Measurements from ENCODE around the gene CIAO1.
"Not testable (repeated sequence)": the region's sequence is repeated elsewhere in the genome, so short reads cannot be mapped to it uniquely, and the experiment has no call there.

Gene CIAO1

GRCh38 chr2:96257744-96258143, 8.3 kb upstream of the CIAO1 start:
- DNase-seq (ENCODE audit: low spot score in 2 of 2); H3K9me3 ChIP-seq; in situ Hi-C loops (cut with MboI; ENCODE audit: low sequenced_read_pairs); H3K4me3 ChIP-seq; H3K27me3 ChIP-seq (ENCODE audit: low read depth); H3K4me1 ChIP-seq: not testable (repeated sequence)
- peaks cover 30% of the 10 kb centered on the region for H3K36me3 ChIP-seq (replicated peaks)

- Histone ChIP-seq H3K36me3 (replicated peaks) (peaks cover 26% of the 10 kb centered on the region), H3K9me3 (no peaks in the 10 kb centered on the region), H3K27me3 (ENCODE audit: low read depth) (no peaks in the 10 kb centered on the region), H3K4me1 (peaks cover 3% of the 10 kb centered on the region), H3K4me3 (no peak overlapping the region)
- no peak for DNase-seq (ENCODE audit: low spot score in 2 of 2)
- in situ Hi-C loops (cut with MboI; ENCODE audit: low sequenced_read_pairs), result no loop called here
Observed at GRCh38 chr2:96258166-96259022, 7.6 kb upstream of the CIAO1 start.

GRCh38 chr2:96259497-96259921, 6.5 kb upstream of the CIAO1 start:
- no peak overlapping the region for H3K4me3 ChIP-seq

GRCh38 chr2:96260387-96261260, 5.4 kb upstream of the CIAO1 start:
- H3K4me3 ChIP-seq, result no peak overlapping the region
- H3K4me1 ChIP-seq, result peaks cover 12% of the 10 kb centered on the region
- no peaks in the 10 kb centered on the region for H3K27me3 ChIP-seq (ENCODE audit: low read depth)
- DNase-seq (ENCODE audit: low spot score in 2 of 2), result peak; percentile 15 to 58
- H3K9me3 ChIP-seq, result no peaks in the 10 kb centered on the region
- H3K36me3 ChIP-seq (replicated peaks), result peaks cover 25% of the 10 kb centered on the region
- in situ Hi-C loops (cut with MboI; ENCODE audit: low sequenced_read_pairs), result loop anchor here (5.0 kb wide), 1 partner anchor 58 kb away; no protein-coding TSS in a partner anchor

More at GRCh38 chr2:96259497-96259921, 6.5 kb upstream of the CIAO1 start:
- in situ Hi-C loops (cut with MboI; ENCODE audit: low sequenced_read_pairs), result no loop called here
- Histone ChIP-seq H3K36me3 (replicated peaks) (peaks cover 31% of the 10 kb centered on the region), H3K27me3 (ENCODE audit: low read depth) (no peaks in the 10 kb centered on the region), H3K9me3 (no peaks in the 10 kb centered on the region), H3K4me1 (peaks cover 9% of the 10 kb centered on the region)
- DNase-seq (ENCODE audit: low spot score in 2 of 2), result no peak

- H3K4me1 ChIP-seq, result peaks cover 12% of the 10 kb centered on the region
- H3K4me3 ChIP-seq, result no peak overlapping the region
- no peaks in the 10 kb centered on the region for H3K27me3 ChIP-seq (ENCODE audit: low read depth)
- in situ Hi-C loops (cut with MboI; ENCODE audit: low sequenced_read_pairs), result loop anchor here (5.0 kb wide), 1 partner anchor 59 kb away; no protein-coding TSS in a partner anchor
- DNase-seq (ENCODE audit: low spot score in 2 of 2), result no peak
- H3K36me3 ChIP-seq (replicated peaks), result peaks cover 22% of the 10 kb centered on the region
- H3K9me3 ChIP-seq, result no peaks in the 10 kb centered on the region
Observed at GRCh38 chr2:96261328-96262003, 4.6 kb upstream of the CIAO1 start.

GRCh38 chr2:96262306-96262705, 3.7 kb upstream of the CIAO1 start:
- H3K36me3 ChIP-seq (replicated peaks), result peaks cover 24% of the 10 kb centered on the region
- H3K9me3 ChIP-seq, result no peaks in the 10 kb centered on the region
- H3K4me1 ChIP-seq, result peaks cover 12% of the 10 kb centered on the region
- DNase-seq (ENCODE audit: low spot score in 2 of 2), result no peak
- in situ Hi-C loops (cut with MboI; ENCODE audit: low sequenced_read_pairs), result loop anchor here (5.0 kb wide), 1 partner anchor 60 kb away; no protein-coding TSS in a partner anchor
- H3K4me3 ChIP-seq, result no peak overlapping the region
- H3K27me3 ChIP-seq (ENCODE audit: low read depth), result no peaks in the 10 kb centered on the region

- Histone ChIP-seq H3K4me3 (peak overlapping the region; percentile 96; the same call in 1 of the 2 replicates), H3K36me3 (replicated peaks) (peaks cover 42% of the 10 kb centered on the region), H3K9me3 (no peaks in the 10 kb centered on the region), H3K27me3 (ENCODE audit: low read depth) (no peaks in the 10 kb centered on the region), H3K4me1 (peaks cover 12% of the 10 kb centered on the region)
- no peak for DNase-seq (ENCODE audit: low spot score in 2 of 2)
- in situ Hi-C loops (cut with MboI; ENCODE audit: low sequenced_read_pairs), result loop anchor here (5.0 kb wide), 1 partner anchor 62 kb away; no protein-coding TSS in a partner anchor
Observed at GRCh38 chr2:96264086-96264485, 1.9 kb upstream of the CIAO1 start.

GRCh38 chr2:96264656-96265348, 1.2 kb upstream of the CIAO1 start:
- peak overlapping the region; percentile 96 for H3K4me3 ChIP-seq
- in situ Hi-C loops (cut with MboI; ENCODE audit: low sequenced_read_pairs), result loop anchor here (5.0 kb wide), 1 partner anchor 63 kb away; no protein-coding TSS in a partner anchor
- no peaks in the 10 kb centered on the region for H3K27me3 ChIP-seq (ENCODE audit: low read depth)
- peaks cover 45% of the 10 kb centered on the region for H3K36me3 ChIP-seq (replicated peaks)
- DNase-seq (ENCODE audit: low spot score in 2 of 2), result peak; percentile 53 to 62
- peaks cover 12% of the 10 kb centered on the region for H3K4me1 ChIP-seq
- no peaks in the 10 kb centered on the region for H3K9me3 ChIP-seq

GRCh38 chr2:96265349-96265839, 631 bp upstream of the CIAO1 start:
- no peaks in the 10 kb centered on the region for H3K27me3 ChIP-seq (ENCODE audit: low read depth)
- DNase-seq (ENCODE audit: low spot score in 2 of 2), result peak; percentile 4 to 71
- H3K36me3 ChIP-seq (replicated peaks), result peaks cover 41% of the 10 kb centered on the region
- in situ Hi-C loops (cut with MboI; ENCODE audit: low sequenced_read_pairs), result no loop called here
- peaks cover 12% of the 10 kb centered on the region for H3K4me1 ChIP-seq
- H3K4me3 ChIP-seq, result peak overlapping the region; percentile 96
- no peaks in the 10 kb centered on the region for H3K9me3 ChIP-seq

- Histone ChIP-seq H3K4me3 (peak overlapping the region; percentile 96), H3K27me3 (ENCODE audit: low read depth) (no peaks in the 10 kb centered on the region), H3K36me3 (replicated peaks) (peaks cover 51% of the 10 kb centered on the region), H3K4me1 (peaks cover 9% of the 10 kb centered on the region), H3K9me3 (no peaks in the 10 kb centered on the region)
- DNase-seq (ENCODE audit: low spot score in 2 of 2), result peak; percentile 24 to 71
- in situ Hi-C loops (cut with MboI; ENCODE audit: low sequenced_read_pairs), result no loop called here
Observed at GRCh38 chr2:96267159-96267971, 1.3 kb downstream of the CIAO1 start.

GRCh38 chr2:96271995-96272394, 6.0 kb downstream of the CIAO1 start:
- Histone ChIP-seq H3K36me3 (replicated peaks) (peaks cover 85% of the 10 kb centered on the region), H3K27me3 (ENCODE audit: low read depth) (no peaks in the 10 kb centered on the region), H3K4me1 (no peaks in the 10 kb centered on the region), H3K4me3 (no peak overlapping the region), H3K9me3 (no peaks in the 10 kb centered on the region)
- in situ Hi-C loops (cut with MboI; ENCODE audit: low sequenced_read_pairs), result no loop called here
- DNase-seq (ENCODE audit: low spot score in 2 of 2), result no peak

GRCh38 chr2:96273763-96274162, 7.7 kb downstream of the CIAO1 start:
- H3K27me3 ChIP-seq (ENCODE audit: low read depth), result no peaks in the 10 kb centered on the region
- no peaks in the 10 kb centered on the region for H3K9me3 ChIP-seq
- in situ Hi-C loops (cut with MboI; ENCODE audit: low sequenced_read_pairs), result no loop called here
- no peak overlapping the region for H3K4me3 ChIP-seq
- no peak for DNase-seq (ENCODE audit: low spot score in 2 of 2)
- no peaks in the 10 kb centered on the region for H3K4me1 ChIP-seq
- H3K36me3 ChIP-seq (replicated peaks), result peaks cover 87% of the 10 kb centered on the region
